ENCODE measurements around the gene SLC33A1. TPM values are rescaled to one million over a fixed set of nuclear protein-coding genes. Genes with fewer than 3 reads are reported as not detected.
A peak's percentile ranks its signal among the peaks of the same experiment; 100 is the strongest.
"Not testable (repeated sequence)": the region's sequence is repeated elsewhere in the genome, so short reads cannot be mapped to it uniquely, and the experiment has no call there.

SLC33A1 gene
- total RNA-seq, 1 donor from 2014 or later: 15.6 TPM

DNA sequence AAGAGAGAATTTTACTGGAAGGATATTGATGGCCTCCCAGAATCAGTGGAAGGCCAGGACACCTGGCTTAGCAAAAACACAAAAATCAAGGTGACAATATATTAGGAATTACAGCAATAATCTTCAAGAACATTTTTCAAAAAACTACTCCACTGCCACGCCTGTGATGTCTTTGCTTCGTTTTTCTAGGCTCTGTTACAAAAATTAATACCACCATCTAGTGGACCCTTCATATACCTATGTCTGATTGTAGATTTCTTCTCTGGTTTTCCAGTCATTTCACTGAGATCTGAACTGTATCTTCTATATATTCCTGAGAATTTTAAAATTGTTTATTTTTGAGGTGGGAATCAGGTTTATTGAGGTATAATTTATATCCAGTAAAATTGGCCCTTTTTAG is 5.6 kb upstream of the SLC33A1 start:
- Histone ChIP-seq H3K36me3 (no peaks in the 10 kb centered on the region), H3K4me3 (no peak overlapping the region), H3K27ac (no peak overlapping the region), H3K27me3 (no peaks in the 10 kb centered on the region), H3K9me3 (no peaks in the 10 kb centered on the region), H3K4me1 (no peaks in the 10 kb centered on the region)
- intact Hi-C loops (cut with DNase I): loop anchor here (10.0 kb wide), 1 partner anchor 1305 kb away; the partner anchor contains the start of gene CCNL1
- TF ChIP-seq CTCF (IDR thresholded peaks at IDR 0.05): no peak
- no peak for DNase-seq (ENCODE audit: low spot score in 2 of 2)

GRCh38 chr3:155853214-155854140 is 750 bp downstream of the SLC33A1 start:
- Histone ChIP-seq H3K27me3 (no peaks in the 10 kb centered on the region), H3K9me3 (no peaks in the 10 kb centered on the region), H3K4me1 (peaks cover 10 to 41% of the 10 kb centered on the region in 2 donors), H3K27ac (peak overlapping the region; percentile 89 to 91), H3K36me3 (peaks cover 0 to 5% of the 10 kb centered on the region in 2 donors), H3K4me3 (peak overlapping the region; percentile 84 to 89)
- DNase-seq (ENCODE audit: low spot score in 2 of 2): peak in 1 of 2 donors; percentile 73
- intact Hi-C loops (cut with DNase I): loop anchor here (1.0 to 10.0 kb wide), 5 partner anchors 17 to 1311 kb away; partner anchors contain the start of genes C3orf33, CCNL1, GMPS and TIPARP
- peak in 2 of 3 experiments; percentile 7 to 8 for TF ChIP-seq CTCF (IDR thresholded peaks at IDR 0.05)

GRCh38 chr3:155852341-155852740 is 1.9 kb downstream of the SLC33A1 start:
- DNase-seq (ENCODE audit: low spot score in 2 of 2): no peak
- intact Hi-C loops (cut with DNase I): loop anchor here (5.0 to 10.0 kb wide), 3 partner anchors 820 to 1312 kb away; partner anchors contain the start of genes CCNL1 and TIPARP
- Histone ChIP-seq H3K27ac (no peak overlapping the region), H3K4me3 (peak overlapping the region; percentile 84 to 89), H3K4me1 (peaks cover 10 to 41% of the 10 kb centered on the region in 2 donors), H3K27me3 (no peaks in the 10 kb centered on the region), H3K9me3 (no peaks in the 10 kb centered on the region), H3K36me3 (peaks cover 0 to 5% of the 10 kb centered on the region in 2 donors)
- no peak for TF ChIP-seq CTCF (IDR thresholded peaks at IDR 0.05)

- DNase-seq (ENCODE audit: low spot score in 2 of 2); intact Hi-C loops (cut with DNase I); H3K9me3 ChIP-seq; H3K27ac ChIP-seq; H3K36me3 ChIP-seq; H3K27me3 ChIP-seq: not testable (repeated sequence)
- Histone ChIP-seq H3K4me1 (peaks cover 10 to 41% of the 10 kb centered on the region in 2 donors), H3K4me3 (peak overlapping the region in 1 of 2 donors; percentile 2)
Measured at GRCh38 chr3:155849404-155849803, 4.8 kb downstream of the SLC33A1 start.

- peaks cover 0 to 5% of the 10 kb centered on the region in 2 donors for H3K36me3 ChIP-seq
- no peak overlapping the region for H3K27ac ChIP-seq
- no peak overlapping the region for H3K4me3 ChIP-seq
- H3K4me1 ChIP-seq: peaks cover 10 to 39% of the 10 kb centered on the region in 2 donors
- TF ChIP-seq CTCF (IDR thresholded peaks at IDR 0.05): no peak
- no peaks in the 10 kb centered on the region for H3K27me3 ChIP-seq
- intact Hi-C loops (cut with DNase I): no loop called here
- DNase-seq (ENCODE audit: low spot score in 2 of 2): no peak
- H3K9me3 ChIP-seq: no peaks in the 10 kb centered on the region
Measured at GRCh38 chr3:155847993-155848392, 6.2 kb downstream of the SLC33A1 start.

GRCh38 chr3:155846119-155846518 is 8.1 kb downstream of the SLC33A1 start:
- no peak overlapping the region for H3K27ac ChIP-seq
- peaks cover 0 to 5% of the 10 kb centered on the region in 2 donors for H3K36me3 ChIP-seq
- no peaks in the 10 kb centered on the region for H3K27me3 ChIP-seq
- H3K4me3 ChIP-seq: no peak overlapping the region
- peaks cover 1 to 21% of the 10 kb centered on the region in 2 donors for H3K4me1 ChIP-seq
- no peak for DNase-seq (ENCODE audit: low spot score in 2 of 2)
- no peaks in the 10 kb centered on the region for H3K9me3 ChIP-seq
- intact Hi-C loops (cut with DNase I): no loop called here
- no peak for TF ChIP-seq CTCF (IDR thresholded peaks at IDR 0.05)

All from ascending aorta (tissue), 2 donors.